Measurements from ENCODE around the gene NCBP3. TPM values are rescaled to one million over a fixed set of nuclear protein-coding genes. Genes with fewer than 3 reads are reported as not detected.

NCBP3 gene
- total and polyA plus RNA-seq, 11 donors, result 10.4 to 26.4 (median 20.2) TPM

- Histone ChIP-seq H3K36me3 (peaks cover 0 to 100% (median 100%) of the 10 kb centered on the region in 9 donors), H3K4me1 (no peaks in the 10 kb centered on the region), H3K27ac (no peak overlapping the region), H3K4me3 (no peak overlapping the region), H3K27me3 (no peaks in the 10 kb centered on the region), H3K9me3 (no peaks in the 10 kb centered on the region)
- intact Hi-C loops (cut with DNase I), result loop anchor here in 1 of 10 donors (10.0 kb wide), 1 partner anchor 78 kb away; no protein-coding TSS in a partner anchor
- peak in 2 of 4 donors; percentile 44 to 59 for ATAC-seq
- WGBS, 4 donors, result 74 to 80% (median 78%) methylated on average over 12 of the region's 12 CpGs
- TF ChIP-seq POLR2A (IDR thresholded peaks at IDR 0.05) (no peak), CTCF (IDR thresholded peaks at IDR 0.05) (no peak)
- DNase-seq, result no peak
Measured at GRCh38 chr17:3812771-3813170, 33.3 kb downstream of the NCBP3 start.

GRCh38 chr17:3812284-3812683 lies 33.8 kb downstream of the NCBP3 start:
- no peak for ATAC-seq
- DNase-seq, result no peak
- H3K4me1 ChIP-seq, result no peaks in the 10 kb centered on the region
- H3K27me3 ChIP-seq, result no peaks in the 10 kb centered on the region
- peaks cover 0 to 100% (median 100%) of the 10 kb centered on the region in 9 donors for H3K36me3 ChIP-seq
- TF ChIP-seq POLR2A (IDR thresholded peaks at IDR 0.05) (no peak), CTCF (IDR thresholded peaks at IDR 0.05) (no peak)
- no peaks in the 10 kb centered on the region for H3K9me3 ChIP-seq
- 81 to 88% (median 85%) methylated on average over 10 of the region's 10 CpGs for WGBS, 4 donors
- no peak overlapping the region for H3K4me3 ChIP-seq
- no peak overlapping the region for H3K27ac ChIP-seq
- intact Hi-C loops (cut with DNase I), result loop anchor here in 1 of 10 donors (10.0 kb wide), 1 partner anchor 77 kb away; no protein-coding TSS in a partner anchor

DNA sequence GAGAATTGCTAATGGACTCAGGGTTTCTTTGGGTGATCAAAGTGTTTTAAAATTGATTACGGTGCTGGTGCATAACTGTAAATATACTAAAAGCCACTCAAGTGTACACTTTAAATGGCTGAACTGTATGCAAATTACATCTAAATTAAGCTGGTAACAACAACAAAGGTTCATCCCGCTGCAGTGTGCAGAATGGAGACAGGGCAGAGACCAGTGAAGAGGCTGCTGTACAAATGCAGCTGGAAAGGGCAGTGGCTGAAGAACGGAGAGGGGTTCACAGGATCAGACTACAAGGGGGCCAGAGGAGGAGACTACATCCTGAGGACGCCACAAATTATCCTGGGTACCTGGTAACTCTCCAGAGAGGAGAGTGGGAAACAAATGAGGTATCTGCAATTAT lies 36.0 kb downstream of the NCBP3 start:
- no peaks in the 10 kb centered on the region for H3K27me3 ChIP-seq
- H3K4me1 ChIP-seq, result no peaks in the 10 kb centered on the region

DNA sequence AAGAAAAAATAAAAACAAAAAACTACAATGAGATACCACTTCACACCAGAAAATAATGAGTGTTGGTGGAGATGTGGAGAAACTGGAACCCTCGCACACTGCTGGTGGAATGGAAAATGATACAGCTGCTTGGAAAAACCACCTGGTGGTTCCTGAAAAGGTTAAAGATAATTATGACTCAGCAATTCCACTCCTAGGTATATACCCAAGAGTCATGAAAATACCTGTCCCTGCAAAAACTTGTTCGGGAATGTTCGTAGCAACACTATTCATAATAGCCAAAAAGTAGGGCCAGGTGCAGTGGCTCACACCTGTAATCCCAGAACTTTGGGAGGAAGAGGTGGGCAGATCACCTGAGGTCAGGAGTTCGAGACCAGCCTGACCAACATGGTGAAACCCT lies 36.9 kb downstream of the NCBP3 start:
- Histone ChIP-seq H3K36me3 (peaks cover 0 to 86% (median 79%) of the 10 kb centered on the region in 9 donors), H3K4me1 (peaks cover 0 to under 1% (median 0%) of the 10 kb centered on the region in 12 donors), H3K9me3 (no peaks in the 10 kb centered on the region), H3K4me3 (no peak overlapping the region), H3K27ac (no peak overlapping the region), H3K27me3 (no peaks in the 10 kb centered on the region)
- no peak for ATAC-seq
- WGBS, 4 donors, result 96 to 99% (median 97%) methylated on average over 4 of the region's 4 CpGs
- TF ChIP-seq POLR2A (IDR thresholded peaks at IDR 0.05) (no peak), CTCF (IDR thresholded peaks at IDR 0.05) (no peak)
- intact Hi-C loops (cut with DNase I), result no loop called here
- no peak for DNase-seq

More for the DNA sequence above, 36.0 kb downstream of the NCBP3 start:
- Histone ChIP-seq H3K9me3 (no peaks in the 10 kb centered on the region), H3K36me3 (peaks cover 0 to 95% (median 88%) of the 10 kb centered on the region in 9 donors), H3K4me3 (no peak overlapping the region), H3K27ac (no peak overlapping the region)
- 92 to 94% (median 93%) methylated on average over 4 of the region's 4 CpGs for WGBS, 4 donors
- DNase-seq (no peak), ATAC-seq (no peak)
- TF ChIP-seq CTCF (IDR thresholded peaks at IDR 0.05) (no peak), POLR2A (IDR thresholded peaks at IDR 0.05) (no peak)
- intact Hi-C loops (cut with DNase I), result loop anchor here in 1 of 10 donors (10.0 kb wide), 1 partner anchor 75 kb away; no protein-coding TSS in a partner anchor
